Heart right ventricle (tissue), 16 donors: ENCODE results near the gene MXRA8. TPM values are rescaled to one million over a fixed set of nuclear protein-coding genes. Genes with fewer than 3 reads are reported as not detected.

Source experiments
- ATAC-seq, 8 donors: fragments of 200-7000 bp; cut with Tn5 transposase; one replicate each; pipeline ENCODE4 v1.9.1; 2020; ENCODE audit warnings: mild to moderate bottlenecking in 8 of 8, moderate library complexity in 8 of 8, moderate number of reproducible peaks in 1 of 8
- DNase-seq, 2 donors: peaks; one replicate each; pipeline ENCODE4 v3.0.0-alpha.2; 2020
- H3K27ac ChIP-seq, 10 donors: fragments of 200-600 bp; sonication (generic) in 2 of 10; one replicate each; pipeline versions ENCODE4 v1.5.0 to v1.8.0; 2020 to 2022; ENCODE audit warnings: mild to moderate bottlenecking in 3 of 10
- H3K27me3 ChIP-seq, 7 donors: fragments of 200-600 bp; one replicate each; pipeline ENCODE4 v1.8.0; 2021 to 2022; ENCODE audit warnings: mild to moderate bottlenecking in 2 of 7
- H3K36me3 ChIP-seq, 9 donors: fragments of 200-600 bp; sonication (generic) in 1 of 9; one replicate each; pipeline versions ENCODE4 v1.5.0 to v1.8.0; 2020 to 2022; ENCODE audit warnings: mild to moderate bottlenecking in 2 of 9
- H3K4me1 ChIP-seq, 9 donors: fragments of 200-600 bp; sonication (generic) in 1 of 9; one replicate each; pipeline versions ENCODE4 v1.5.0 to v1.8.0; 2020 to 2022; ENCODE audit warnings: mild to moderate bottlenecking in 4 of 9
- H3K4me3 ChIP-seq, 10 donors: fragments of 200-600 bp; sonication (generic) in 2 of 10; one replicate each; pipeline versions ENCODE4 v1.5.0 to v1.8.0; 2020 to 2022; ENCODE audit warnings: mild to moderate bottlenecking in 7 of 10, moderate library complexity in 2 of 10
- H3K9me3 ChIP-seq, 11 donors: fragments of 200-600 bp in 10 of 11; sonication (generic) in 2 of 11; one replicate each; pipeline versions ENCODE4 v1.5.0 to v1.8.0; 2013 to 2022; ENCODE audit warnings: mild to moderate bottlenecking in 2 of 11, control low read depth in 1 of 11, moderate library complexity in 1 of 11
- CTCF ChIP-seq, 9 donors: fragments of 200-600 bp; sonication (generic) in 2 of 9; IDR thresholded peaks; one replicate each; pipeline versions ENCODE4 v1.5.0 to v1.8.0; 2021 to 2022; ENCODE audit warnings: antibody characterized with exemption in 9 of 9, mild to moderate bottlenecking in 5 of 9, moderate library complexity in 1 of 9
- WGBS, 2 donors: extraction: QIAGEN DNeasy Blood & Tissue Kit; methylation state at CpG; one replicate each; pipeline ENCODE4 v1.1.7; 2013; ENCODE audit warnings: inconsistent platforms in 1 of 2; 5-methylcytosine and 5-hydroxymethylcytosine counted together
- intact Hi-C, 10 donors: fragments of 100-400 bp; cut with DNase I; formaldehyde crosslinking; loops; one replicate each; pipeline versions ENCODE4 v1.11.1 to v1.14.2; 2022
- polyA plus RNA-seq, 2 donors: library from polyadenylated mRNA; stranded (reverse); fragments of 200-250 nt; gene quantifications; one replicate each; pipeline ENCODE4 v1.2.3, GENCODE V29; 2013
- total RNA-seq, 10 donors: library from RNA; stranded (reverse); fragmentation: NEBNext Ultra II Directional in 3 of 10; extraction: Animal tissue kit (Norgen Biotek cat#: 25700) in 3 of 10; gene quantifications; one replicate each; pipeline versions ENCODE4 v1.2.1 to v1.2.4, GENCODE V29; 2021 to 2023
- donor health status: Arrhythmogenic right ventricular cardiomyopathy.
- donor health status: ischemic (EF 13 %, LVEDD 7.1; RV severe dilation, severe dysfunction).
- donor health status: healthy with polysubstance abuse.
- donor health status: DM: no; HTN: yes; CAD: no.
- donor health status: DM: no; HTN: no; CAD: no.
- donor health status: ischemic (EF 25% LVEDD 6.9; RV normal size, moderate dysfunction).
- donor health status: ischemic (EF 25% LVEDD 5.7; RV mildly dilated, moderate dysfunction).
- donor health status: healthy.
- donor health status: DM: yes; HTN: yes; CAD: no.
- donor health status: Ischemic cardiomyopathy.
- donor health status: ischemic (EF 35%, LVEDD 5.7; RV mildly dilated, moderate dysfunction).
- donor health status: nonischemic (EF 11% LVEDD 7.7; RV severe dilation, severe dysfunction).
- donor health status: DM: yes; HTN: yes; CAD: no.
- donor health status: PGD.
- donor health status: ischemic (EF 29% LVEDD 5.4; RV normal size, mild dysfunction).
- donor health status: nonischemic (EF 23%, LVEDD 6.1; RV moderate dilation, normal function).

The MXRA8 gene
- total and polyA plus RNA-seq, 12 donors, result 7.2 to 35.6 (median 15.5) TPM

GRCh38 chr1:1374929-1375662 is 16.7 kb upstream of the MXRA8 start, which contains the start of gene AURKAIP1:
Gene AURKAIP1, minus strand, starts transcription at chr1:1375207. Its CDS starts 451 bp downstream, at chr1:1374756.
- peak within 1 kb of the TSS; percentile 76 to 100 (median 93) for H3K4me3 ChIP-seq
- TF ChIP-seq CTCF (IDR thresholded peaks at IDR 0.05), result peak in 7 of 9 donors; percentile 27 to 54 (median 31)
- H3K36me3 ChIP-seq, result peaks cover 0 to 19% (median 0%) of the 10 kb centered on the region in 9 donors
- H3K27ac ChIP-seq, result peak within 1 kb of the TSS; percentile 79 to 99 (median 96)
- no peaks in the 10 kb centered on the region for H3K9me3 ChIP-seq
- H3K4me1 ChIP-seq, result peaks cover 16 to 45% (median 38%) of the 10 kb centered on the region in 9 donors
- 0% methylated on average over 80 to 85 of the region's 85 CpGs for WGBS, 2 donors
- ATAC-seq (peak; percentile 93 to 98 (median 97)), DNase-seq (peak; percentile 96 to 99)
- intact Hi-C loops, result loop anchor here in 2 of 10 donors (1.0 to 10.0 kb wide), 2 partner anchors 32 to 130 kb away; partner anchors contain the start of gene MRPL20 (in 1 of the 2)
- no peaks in the 10 kb centered on the region for H3K27me3 ChIP-seq

- no peak for ATAC-seq
- WGBS, 2 donors, result 1% methylated on average over 21 to 24 of the region's 24 CpGs
- H3K9me3 ChIP-seq, result no peaks in the 10 kb centered on the region
- peak in 1 of 2 donors; percentile 46 for DNase-seq
- H3K4me1 ChIP-seq, result peaks cover 16 to 45% (median 38%) of the 10 kb centered on the region in 9 donors
- H3K27ac ChIP-seq, result peak overlapping the region; percentile 79 to 99 (median 96)
- peak overlapping the region; percentile 76 to 100 (median 93) for H3K4me3 ChIP-seq
- no peaks in the 10 kb centered on the region for H3K27me3 ChIP-seq
- intact Hi-C loops, result loop anchor here in 1 of 10 donors (10.0 kb wide), 1 partner anchor 130 kb away; no protein-coding TSS in a partner anchor
- H3K36me3 ChIP-seq, result peaks cover 0 to 19% (median 0%) of the 10 kb centered on the region in 9 donors
- TF ChIP-seq CTCF (IDR thresholded peaks at IDR 0.05), result no peak
Observed at GRCh38 chr1:1374589-1374928, 16.2 kb upstream of the MXRA8 start.

- Histone ChIP-seq H3K4me1 (peaks cover 16 to 45% (median 38%) of the 10 kb centered on the region in 9 donors), H3K27ac (peak overlapping the region in 9 of 10 donors; percentile 91 to 99 (median 97)), H3K36me3 (peaks cover 0 to 19% (median 0%) of the 10 kb centered on the region in 9 donors), H3K27me3 (no peaks in the 10 kb centered on the region), H3K9me3 (no peaks in the 10 kb centered on the region), H3K4me3 (peak overlapping the region; percentile 76 to 100 (median 93))
- peak in 1 of 2 donors; percentile 27 for DNase-seq
- no peak for ATAC-seq
- TF ChIP-seq CTCF (IDR thresholded peaks at IDR 0.05), result no peak
- intact Hi-C loops, result loop anchor here in 1 of 10 donors (10.0 kb wide), 1 partner anchor 131 kb away; no protein-coding TSS in a partner anchor
- WGBS, 2 donors, result 46 to 48% methylated on average over 51 to 52 of the region's 52 CpGs
Observed at GRCh38 chr1:1373815-1374588, 15.6 kb upstream of the MXRA8 start.
